Stimulated activated CD8-positive, alpha-beta memory T cell treated with anti-CD3 and anti-CD28 coated beads, Interleukin-7, amount 100 ng/mL, for 1 hour (primary cell): Measurements from ENCODE around the gene ELOVL5.

Experiments used
- DNase-seq, 2 donors: peaks; one replicate each; pipeline ENCODE4 v3.0.0-alpha.2; 2020; ENCODE audit warnings: low read depth in 2 of 2

ELOVL5 gene

DNA sequence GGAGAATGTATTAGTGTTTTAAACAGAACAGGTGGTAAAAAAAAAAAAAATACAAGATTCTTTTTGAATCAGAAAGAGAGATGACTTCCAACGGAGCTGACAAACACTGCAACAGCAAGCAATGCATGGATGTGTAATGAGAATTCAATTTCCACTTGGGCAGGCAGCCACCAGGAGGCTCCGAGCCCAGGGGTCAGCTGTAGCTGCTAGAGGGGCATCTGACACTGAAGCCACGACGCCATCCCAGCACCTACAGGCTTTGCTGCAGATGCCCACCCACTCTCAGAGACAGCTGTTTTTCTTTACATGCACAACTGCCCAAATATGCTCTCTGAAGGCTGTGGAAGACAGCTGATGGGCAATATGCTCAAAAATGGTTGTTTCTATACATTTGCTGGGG is 75.4 kb downstream of the ELOVL5 start:
- DNase-seq = no peak

DNA sequence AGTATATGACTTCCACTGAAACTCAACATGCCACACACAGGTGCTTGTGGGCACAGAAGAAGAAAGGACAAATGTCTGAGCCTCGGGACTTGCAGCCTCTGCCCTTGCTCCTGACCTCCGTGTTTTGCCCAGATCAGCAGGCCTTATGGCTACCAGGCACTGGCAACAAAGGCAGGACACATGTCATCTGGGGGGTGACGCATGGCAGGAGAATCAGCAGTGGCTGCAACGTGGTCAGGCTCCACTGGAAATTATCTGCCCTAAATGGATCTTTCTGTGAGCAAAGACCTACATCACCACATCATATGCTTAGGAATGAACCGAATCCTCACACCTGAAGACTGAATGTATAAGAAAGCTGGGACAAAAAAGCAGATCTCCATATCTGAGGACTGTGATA is 78.9 kb downstream of the ELOVL5 start:
- no peak for DNase-seq

DNA sequence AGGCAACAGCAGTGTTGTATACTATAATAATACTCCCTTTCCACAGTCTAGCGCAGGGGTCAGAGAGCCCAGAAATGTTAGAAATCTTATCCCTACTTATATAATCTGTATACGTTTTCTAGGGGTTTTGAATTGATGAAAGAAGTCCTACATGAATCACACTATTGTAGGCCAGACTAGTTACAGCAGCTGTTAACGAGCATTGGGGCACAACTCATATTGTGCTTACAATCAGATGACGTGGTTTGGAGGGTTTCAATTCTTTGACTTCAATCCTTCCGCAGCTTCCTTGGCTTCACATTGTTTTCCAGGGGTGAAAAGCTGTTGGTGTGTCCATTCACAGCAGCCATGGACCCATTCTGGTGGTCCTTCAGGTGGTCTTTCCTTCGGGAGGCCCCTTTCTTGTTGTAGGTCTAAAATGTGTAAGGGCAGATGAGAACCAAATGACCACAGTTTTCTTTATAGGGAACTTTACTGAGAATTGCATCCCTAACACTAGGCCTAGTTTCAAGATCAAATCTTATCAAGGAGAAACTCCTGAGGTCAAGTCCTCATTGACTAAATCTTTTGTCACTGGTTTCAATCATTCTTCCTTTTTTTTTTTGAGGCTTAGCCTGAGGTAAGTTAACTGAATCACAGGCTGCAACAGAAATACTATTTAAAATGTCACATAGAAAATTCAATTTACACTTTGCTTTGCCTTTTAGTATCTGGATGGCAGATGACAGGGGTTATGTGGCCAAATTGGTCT is 79.7 kb downstream of the ELOVL5 start:
- no peak for DNase-seq

DNA sequence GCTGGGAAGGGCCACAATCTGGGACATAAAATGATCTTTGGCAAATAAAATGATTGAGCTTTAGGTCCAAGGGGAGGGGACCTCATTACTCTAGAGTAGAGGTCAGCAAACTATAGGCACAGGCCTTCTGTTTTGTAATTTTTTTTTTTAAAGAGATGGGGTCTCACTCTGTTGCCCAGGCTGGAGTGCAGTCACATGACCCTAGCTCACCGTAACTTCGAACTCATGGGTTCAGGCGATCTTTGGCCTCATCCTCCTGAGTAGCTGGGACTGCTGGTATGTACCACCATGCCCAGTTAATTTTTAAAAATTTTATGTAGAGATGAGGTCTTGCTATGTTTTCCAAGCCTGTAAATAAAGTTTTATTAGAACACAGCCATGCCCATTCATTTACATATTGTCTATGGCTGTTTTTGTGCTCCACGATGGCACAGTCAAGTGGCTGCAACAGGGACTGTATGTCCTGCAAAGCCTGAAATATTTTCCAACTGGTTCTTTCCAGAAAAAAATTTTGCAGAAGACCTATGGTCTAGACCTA is 82.1 kb downstream of the ELOVL5 start:
- DNase-seq = no peak

- DNase-seq = no peak
Observed at GRCh38 chr6:53264915-53265607, 83.7 kb downstream of the ELOVL5 start.

- no peak for DNase-seq
Observed at GRCh38 chr6:53264337-53264736, 84.4 kb downstream of the ELOVL5 start.

GRCh38 chr6:53263917-53264316 is 84.8 kb downstream of the ELOVL5 start:
- DNase-seq = no peak

- no peak for DNase-seq
Observed at GRCh38 chr6:53259860-53260580, 88.7 kb downstream of the ELOVL5 start.

DNA sequence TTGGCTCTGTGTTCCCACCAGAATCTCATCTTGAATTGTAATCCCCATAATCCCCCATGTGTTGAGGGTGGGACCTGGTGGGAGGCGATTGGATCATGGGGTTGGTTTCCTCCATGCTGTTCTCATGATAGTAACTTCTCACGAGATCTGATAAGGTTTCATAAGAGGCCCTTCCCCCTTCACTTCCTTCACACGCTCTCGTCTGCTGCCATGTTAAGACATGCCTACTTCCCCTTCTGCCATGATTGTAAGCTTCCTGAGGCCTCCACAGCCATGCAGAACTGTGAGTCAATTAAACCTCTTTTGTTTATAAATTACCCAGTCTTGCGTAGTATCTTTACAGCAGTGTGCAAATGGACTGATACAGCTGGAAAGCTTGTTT is 90.0 kb downstream of the ELOVL5 start:
- DNase-seq = no peak

GRCh38 chr6:53258076-53258773 is 90.5 kb downstream of the ELOVL5 start:
- no peak for DNase-seq

GRCh38 chr6:53257533-53257932 is 91.2 kb downstream of the ELOVL5 start:
- no peak for DNase-seq

- DNase-seq = no peak
Observed at GRCh38 chr6:53257001-53257400, 91.7 kb downstream of the ELOVL5 start.

GRCh38 chr6:53252177-53252692 is 96.5 kb downstream of the ELOVL5 start:
- no peak for DNase-seq

GRCh38 chr6:53251033-53251672 is 97.6 kb downstream of the ELOVL5 start:
- no peak for DNase-seq

GRCh38 chr6:53250176-53251032 is 98.3 kb downstream of the ELOVL5 start:
- DNase-seq = no peak

DNA sequence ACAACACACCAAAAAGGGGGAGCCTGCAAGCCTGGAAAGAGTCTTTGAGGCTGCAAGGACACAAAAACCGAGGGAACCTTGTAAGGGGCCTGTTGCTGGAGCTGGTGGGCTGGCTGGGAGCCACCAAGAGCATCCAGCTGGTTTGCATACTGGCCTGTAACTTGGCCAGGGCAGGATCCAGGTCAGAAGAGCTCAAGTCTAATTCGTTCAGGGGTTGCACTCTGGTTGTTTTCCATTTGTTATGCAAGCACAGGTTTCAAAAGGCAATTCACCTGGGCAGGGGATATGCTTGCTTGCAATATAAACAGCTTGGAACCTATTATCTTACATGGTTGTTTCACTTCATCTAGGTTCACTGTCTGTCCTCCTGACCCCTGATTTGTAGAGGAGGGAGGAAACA is 101.8 kb downstream of the ELOVL5 start:
- no peak for DNase-seq

GRCh38 chr6:53244958-53245357 is 103.8 kb downstream of the ELOVL5 start:
- DNase-seq = no peak

DNA sequence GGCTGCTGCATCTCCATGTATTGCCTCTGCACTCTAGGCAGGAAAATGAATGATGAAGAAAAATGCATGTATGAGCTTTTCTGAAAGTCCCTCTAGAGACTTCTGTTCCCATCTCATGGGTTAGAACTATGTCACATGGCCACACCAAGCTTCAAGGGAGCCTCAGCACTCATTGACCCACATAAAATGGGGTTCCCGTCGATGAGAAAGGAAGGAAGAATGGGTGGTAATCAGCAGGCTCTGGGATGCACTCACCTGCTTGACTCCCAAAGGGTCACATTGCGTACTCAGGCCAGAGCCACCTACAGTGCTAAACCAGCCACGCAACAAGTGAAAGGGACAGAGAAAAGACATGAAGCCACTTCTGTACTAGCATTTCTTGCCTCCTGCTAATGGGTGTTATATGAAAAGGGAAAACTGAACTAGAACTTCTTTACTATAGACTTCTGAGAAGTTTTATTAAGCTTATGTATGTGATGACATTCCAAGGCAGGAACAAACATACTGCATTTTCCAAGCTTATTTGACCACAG is 104.3 kb downstream of the ELOVL5 start:
- DNase-seq = no peak

DNA sequence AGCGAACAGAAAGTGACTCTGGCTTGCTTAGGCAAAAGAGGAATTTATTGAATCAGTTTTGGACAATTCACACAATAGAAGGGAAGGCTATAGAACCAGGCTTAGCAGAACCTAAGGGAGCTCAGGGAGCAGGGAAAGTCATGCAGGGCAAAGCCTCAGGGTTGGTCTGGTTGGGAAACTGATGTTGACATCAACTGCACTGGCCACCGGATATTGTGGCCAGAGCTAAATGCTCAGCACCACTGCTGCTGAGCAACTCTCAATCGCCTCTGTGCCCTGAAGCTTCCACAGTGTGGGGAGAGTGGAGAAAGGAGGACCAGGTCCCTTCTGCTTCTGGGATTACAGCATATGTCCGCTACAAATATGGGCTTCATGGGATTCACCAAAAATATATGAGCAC is 106.8 kb downstream of the ELOVL5 start:
- DNase-seq = no peak

DNA sequence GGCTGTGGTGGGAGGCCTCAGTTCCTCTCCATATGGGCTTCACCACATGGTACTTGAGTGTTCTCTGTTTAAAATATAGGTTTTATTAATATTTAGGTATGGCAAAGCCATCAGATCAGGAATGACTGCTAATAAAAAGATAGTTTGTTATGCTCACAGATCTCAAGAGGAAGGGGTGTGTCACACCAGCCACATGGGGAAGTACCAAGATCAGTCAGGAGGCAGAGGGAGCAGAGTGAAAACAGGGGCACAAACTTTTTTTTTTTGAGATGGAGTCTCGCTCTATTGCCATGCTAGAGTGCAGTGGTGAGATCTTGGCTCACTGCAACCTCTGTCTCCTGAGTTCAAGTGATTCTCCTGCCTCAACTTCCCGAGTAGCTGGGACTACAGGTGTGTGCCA is 108.0 kb downstream of the ELOVL5 start:
- DNase-seq = no peak
